Stimulated activated effector memory CD8-positive, alpha-beta T cell treated with anti-CD3 and anti-CD28 coated beads, Interleukin-12 subunit alpha, Interleukin-12 subunit beta, amount 100 ng/mL, for 72 hours (primary cell): Measurements from ENCODE around the gene MSH3.
"Not testable (repeated sequence)": the region's sequence is repeated elsewhere in the genome, so short reads cannot be mapped to it uniquely, and the experiment has no call there.

Source experiments
- ATAC-seq: fragments of 150-1000 bp; cut with Tn5 transposase; 2 replicates; pipeline ENCODE4 v1.10.0; 2021
- DNase-seq, 2 donors: peaks; one replicate each; pipeline ENCODE4 v3.0.0; 2021 to 2022; ENCODE audit warnings: low spot score in 2 of 2
- H3K27ac Mint-ChIP-seq: one replicate; pipeline ENCODE4 v1.8.0; 2022; ENCODE audit warnings: mild to moderate bottlenecking, mixed read lengths
- H3K36me3 Mint-ChIP-seq: one replicate; pipeline ENCODE4 v1.8.0; 2022; ENCODE audit warnings: mild to moderate bottlenecking, mixed read lengths
- H3K4me1 Mint-ChIP-seq: one replicate; pipeline ENCODE4 v1.8.0; 2022; ENCODE audit warnings: mixed read lengths
- H3K4me3 Mint-ChIP-seq: one replicate; pipeline ENCODE4 v1.8.0; 2022; ENCODE audit warnings: mild to moderate bottlenecking, mixed read lengths
- H3K9me3 Mint-ChIP-seq: one replicate; pipeline ENCODE4 v1.8.0; 2022; ENCODE audit warnings: mixed read lengths

Gene MSH3

DNA sequence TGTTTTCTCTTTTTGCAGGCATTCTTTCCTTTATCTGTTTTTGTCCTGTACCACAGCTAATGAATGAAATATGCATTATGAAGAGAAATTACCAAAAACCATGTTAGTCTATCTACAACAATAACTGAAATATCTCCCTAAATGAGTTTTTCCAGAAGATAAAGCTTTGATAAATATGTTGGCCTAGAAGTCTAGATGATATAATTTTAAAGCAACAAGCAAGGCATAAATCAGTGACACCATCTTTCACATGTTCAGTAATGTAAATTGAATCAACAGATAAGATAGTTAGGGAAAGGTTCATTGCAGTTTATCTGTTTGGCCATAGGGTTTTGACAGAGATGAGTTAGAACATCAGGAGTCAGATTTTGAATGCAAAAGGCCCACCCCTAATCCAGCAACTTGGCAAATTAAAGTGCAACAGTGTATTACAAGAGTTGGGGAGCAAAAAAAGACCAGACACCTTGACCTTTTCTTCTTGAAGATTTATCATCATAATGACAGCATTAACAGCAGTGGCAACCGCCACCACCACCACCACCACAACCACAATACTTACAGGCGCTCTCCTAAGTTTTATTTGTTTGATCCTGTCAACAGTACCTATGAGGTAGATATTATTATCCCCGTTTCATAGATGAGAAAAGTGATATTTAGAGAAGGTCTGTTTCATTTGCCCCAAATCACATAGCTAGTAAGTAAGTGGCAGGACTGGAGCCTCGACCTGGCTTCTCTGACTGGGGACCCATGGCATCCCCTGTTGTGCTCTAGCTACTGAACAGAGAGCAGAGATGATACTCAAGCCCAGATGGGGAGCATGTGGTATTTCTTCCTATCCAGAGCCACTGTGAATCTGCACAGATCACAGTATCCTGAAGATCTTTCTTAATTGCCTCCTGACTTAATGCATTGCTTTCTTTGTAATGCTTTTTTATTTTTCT, 123.2 kb downstream of the MSH3 start:
- DNase-seq (no peak), ATAC-seq (peak; percentile 54)
- H3K4me3 Mint-ChIP-seq = no peak overlapping the region
- H3K9me3 Mint-ChIP-seq = no peaks in the 10 kb centered on the region
- peaks cover 14% of the 10 kb centered on the region for H3K4me1 Mint-ChIP-seq
- H3K27ac Mint-ChIP-seq = peak overlapping the region; percentile 46
- H3K36me3 Mint-ChIP-seq = peaks cover 32% of the 10 kb centered on the region

DNA sequence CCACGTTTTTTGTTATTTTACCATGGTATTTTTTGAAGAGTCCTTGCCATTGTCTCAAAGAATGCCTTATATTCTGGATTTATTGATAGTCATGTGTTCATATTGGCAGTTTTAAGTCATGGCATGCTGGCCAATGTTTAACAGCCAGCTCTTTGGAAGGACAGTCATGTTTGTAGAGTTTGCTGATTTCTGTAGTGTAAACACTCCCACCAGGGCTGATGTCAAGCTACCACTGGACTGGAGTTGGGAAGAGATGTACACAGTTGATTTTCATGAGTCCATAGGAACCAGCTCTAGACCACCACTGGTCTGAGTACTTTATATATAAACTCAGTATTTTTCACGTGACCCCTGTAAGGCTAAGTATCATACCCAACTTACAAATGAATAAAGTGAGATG, 125.6 kb downstream of the MSH3 start:
- H3K27ac Mint-ChIP-seq = no peak overlapping the region
- no peak for DNase-seq
- peaks cover 32% of the 10 kb centered on the region for H3K36me3 Mint-ChIP-seq
- H3K4me1 Mint-ChIP-seq = peaks cover 14% of the 10 kb centered on the region
- no peaks in the 10 kb centered on the region for H3K9me3 Mint-ChIP-seq
- no peak for ATAC-seq
- no peak overlapping the region for H3K4me3 Mint-ChIP-seq

DNA sequence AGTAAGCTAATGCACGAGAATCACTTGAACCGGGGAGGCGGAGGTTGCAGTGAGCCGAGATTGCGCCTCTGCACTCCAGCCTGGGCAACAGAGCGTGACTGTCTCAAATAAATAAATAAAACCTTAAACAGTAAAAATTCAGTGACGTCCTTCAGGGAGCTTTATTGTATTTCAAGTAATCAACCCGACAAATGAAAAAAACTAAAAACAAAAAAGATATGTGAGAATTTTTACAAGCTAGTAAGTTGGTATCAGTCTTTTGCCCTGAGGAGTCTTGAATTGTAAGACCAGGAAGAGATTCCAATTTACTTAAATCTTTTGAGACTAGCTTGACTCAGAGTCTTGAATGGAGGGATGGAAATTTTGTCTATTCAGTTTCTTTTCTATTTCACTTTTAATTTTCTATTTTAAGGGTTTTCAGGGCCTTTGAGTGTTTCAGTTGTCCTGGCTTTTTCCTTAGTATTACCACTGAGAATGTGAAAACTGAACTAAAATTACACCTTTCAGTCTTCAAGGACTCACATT, 126.4 kb downstream of the MSH3 start:
- Mint-ChIP-seq H3K36me3 (peaks cover 32% of the 10 kb centered on the region), H3K9me3 (no peaks in the 10 kb centered on the region), H3K4me3 (no peak overlapping the region), H3K27ac (no peak overlapping the region), H3K4me1 (peaks cover 14% of the 10 kb centered on the region)
- ATAC-seq = no peak
- DNase-seq = no peak

DNA sequence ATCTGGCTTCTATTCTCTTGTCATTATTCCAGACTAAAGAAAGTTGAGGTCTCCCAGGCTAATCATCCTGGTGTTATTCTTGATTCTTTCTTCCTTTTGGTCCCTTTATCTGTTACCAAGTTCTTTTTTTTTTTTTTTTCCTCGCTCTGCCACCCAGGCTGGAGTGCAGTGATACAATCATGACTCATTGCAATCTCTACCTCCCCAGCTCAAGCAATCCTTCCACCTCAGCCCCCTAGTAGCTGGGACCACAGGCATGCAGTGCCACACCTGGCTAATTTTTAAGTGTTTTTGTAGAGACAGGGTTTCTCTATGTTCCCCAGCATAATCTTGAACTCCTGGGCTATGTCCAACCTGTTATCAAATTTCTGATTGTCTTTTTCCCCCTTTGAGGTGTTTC, 126.9 kb downstream of the MSH3 start:
- peak; percentile 39 for ATAC-seq
- Mint-ChIP-seq H3K4me1 (peaks cover 14% of the 10 kb centered on the region), H3K4me3 (no peak overlapping the region), H3K36me3 (peaks cover 32% of the 10 kb centered on the region), H3K9me3 (no peaks in the 10 kb centered on the region), H3K27ac (no peak overlapping the region)
- DNase-seq = no peak

DNA sequence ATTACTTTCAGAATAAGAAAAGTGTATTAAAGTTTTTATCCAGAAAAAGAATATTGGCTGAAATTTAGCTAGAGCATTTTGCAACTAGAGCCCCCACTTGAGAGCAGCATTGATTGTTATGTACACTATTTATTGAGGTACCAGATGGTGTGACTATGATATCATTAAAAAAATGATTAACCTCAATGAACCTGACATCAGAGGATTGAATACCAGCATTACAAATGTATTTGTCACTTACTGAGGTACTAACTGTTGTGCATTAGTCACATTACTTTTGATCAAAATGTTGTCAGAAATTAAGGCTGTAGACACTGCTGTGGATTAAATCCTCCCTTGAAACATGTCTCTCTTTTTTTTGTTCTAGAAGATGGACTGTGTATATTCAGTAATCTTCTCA, 128.2 kb downstream of the MSH3 start:
- peaks cover 29% of the 10 kb centered on the region for H3K36me3 Mint-ChIP-seq
- H3K4me3 Mint-ChIP-seq = no peak overlapping the region
- DNase-seq = no peak
- H3K27ac Mint-ChIP-seq = no peak overlapping the region
- H3K9me3 Mint-ChIP-seq = no peaks in the 10 kb centered on the region
- ATAC-seq = no peak
- H3K4me1 Mint-ChIP-seq = peaks cover 8% of the 10 kb centered on the region

DNA sequence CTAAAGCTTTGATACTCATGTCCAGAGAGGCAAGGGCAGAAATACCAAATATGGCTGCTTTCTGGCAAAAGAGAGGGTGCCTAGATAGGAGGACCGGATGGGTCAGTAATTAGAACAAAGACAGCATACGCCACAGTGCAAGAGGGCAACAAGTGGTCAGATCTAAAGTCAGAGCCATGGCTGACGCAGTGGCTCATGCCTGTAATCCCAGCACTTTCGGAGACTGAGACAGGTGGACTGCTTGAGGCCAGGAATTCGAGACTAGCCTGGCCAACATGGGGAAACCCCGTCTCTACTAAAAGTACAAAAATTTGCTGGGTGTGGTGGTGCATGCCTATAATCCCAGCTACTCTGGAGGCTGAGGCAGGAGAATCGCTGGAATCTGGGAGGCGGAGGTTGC, 129.3 kb downstream of the MSH3 start:
- H3K4me1 Mint-ChIP-seq, H3K27ac Mint-ChIP-seq, DNase-seq, ATAC-seq, H3K9me3 Mint-ChIP-seq, H3K4me3 Mint-ChIP-seq: not testable (repeated sequence)
- peaks cover 29% of the 10 kb centered on the region for H3K36me3 Mint-ChIP-seq

DNA sequence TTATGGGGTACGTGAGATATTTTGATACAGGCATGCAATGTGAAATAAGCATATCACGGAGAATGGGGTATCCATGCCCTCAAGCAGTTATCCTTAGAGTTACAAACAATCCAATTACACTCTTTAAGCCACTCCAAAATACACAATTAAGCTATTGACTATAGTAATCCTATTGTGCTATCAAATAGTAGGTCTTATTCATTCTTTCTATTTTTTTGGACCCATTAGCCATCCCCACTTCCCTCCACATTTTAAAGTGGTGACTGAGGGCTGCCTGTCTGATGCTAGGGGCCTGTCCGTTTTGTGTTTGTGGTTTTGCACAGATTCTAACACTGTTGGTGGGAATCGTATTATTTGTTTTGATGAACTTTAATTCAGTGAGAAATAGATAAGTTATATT, 130.0 kb downstream of the MSH3 start:
- Mint-ChIP-seq H3K9me3 (no peaks in the 10 kb centered on the region), H3K4me3 (no peak overlapping the region), H3K36me3 (peaks cover 29% of the 10 kb centered on the region), H3K4me1 (peaks cover 3% of the 10 kb centered on the region), H3K27ac (no peak overlapping the region)
- DNase-seq (no peak), ATAC-seq (no peak)

DNA sequence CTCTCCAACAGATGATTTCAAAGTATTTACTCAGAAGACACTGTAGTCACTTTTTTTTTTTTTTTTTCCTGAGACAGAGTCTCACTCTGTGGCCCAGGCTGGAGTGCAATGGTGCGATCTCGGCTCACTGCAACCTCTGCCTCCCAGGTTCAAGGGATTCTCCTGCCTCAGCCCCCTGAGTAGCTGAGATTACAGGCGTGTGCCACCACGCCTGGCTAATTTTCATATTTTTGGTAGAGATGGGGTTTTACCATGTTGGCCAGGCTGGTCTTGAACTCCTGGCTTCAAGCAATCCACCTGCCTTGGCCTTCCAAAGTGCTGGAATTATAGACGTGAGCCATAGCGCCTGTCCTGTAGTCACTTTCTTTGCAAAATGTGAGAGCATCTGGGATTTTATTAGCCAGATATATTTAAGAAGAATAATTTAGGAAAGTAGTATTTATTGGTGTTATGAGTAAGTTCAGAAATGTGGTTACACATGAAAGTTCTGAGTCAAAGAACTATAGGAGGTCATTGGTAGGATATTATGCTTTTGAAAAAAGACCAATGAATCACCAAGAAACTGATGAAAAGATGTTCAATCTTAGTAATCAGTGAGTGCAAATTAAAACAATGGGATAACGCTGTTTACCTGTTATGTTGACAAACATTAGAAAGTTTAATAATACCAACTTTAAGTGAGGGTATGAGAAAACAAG, 135.0 kb downstream of the MSH3 start:
- H3K27ac Mint-ChIP-seq, DNase-seq, H3K4me3 Mint-ChIP-seq, H3K4me1 Mint-ChIP-seq, H3K9me3 Mint-ChIP-seq: not testable (repeated sequence)
- peaks cover 43% of the 10 kb centered on the region for H3K36me3 Mint-ChIP-seq
- ATAC-seq = peak; percentile 96

DNA sequence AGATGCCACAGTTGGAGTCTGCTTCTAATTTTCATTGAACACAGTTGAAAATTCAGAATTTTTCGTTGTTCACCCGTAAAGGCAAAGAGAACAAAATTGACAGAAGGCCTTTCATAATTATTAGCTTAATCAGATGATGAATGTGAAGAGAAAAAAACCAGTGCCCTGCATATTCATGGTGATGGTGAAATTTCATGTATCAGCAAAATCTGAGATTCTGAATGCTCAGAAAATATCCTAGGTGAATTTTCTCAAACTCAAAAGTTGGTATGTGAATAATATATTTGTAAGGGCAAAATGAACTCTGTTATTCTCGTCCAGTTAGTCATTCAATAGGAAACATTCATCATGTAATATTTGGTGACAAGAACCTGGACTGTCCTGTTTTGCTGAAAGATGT, 136.2 kb downstream of the MSH3 start:
- Mint-ChIP-seq H3K4me3 (no peak overlapping the region), H3K36me3 (peaks cover 43% of the 10 kb centered on the region), H3K9me3 (no peaks in the 10 kb centered on the region), H3K4me1 (peaks cover 5% of the 10 kb centered on the region), H3K27ac (no peak overlapping the region)
- ATAC-seq = no peak
- DNase-seq = no peak

DNA sequence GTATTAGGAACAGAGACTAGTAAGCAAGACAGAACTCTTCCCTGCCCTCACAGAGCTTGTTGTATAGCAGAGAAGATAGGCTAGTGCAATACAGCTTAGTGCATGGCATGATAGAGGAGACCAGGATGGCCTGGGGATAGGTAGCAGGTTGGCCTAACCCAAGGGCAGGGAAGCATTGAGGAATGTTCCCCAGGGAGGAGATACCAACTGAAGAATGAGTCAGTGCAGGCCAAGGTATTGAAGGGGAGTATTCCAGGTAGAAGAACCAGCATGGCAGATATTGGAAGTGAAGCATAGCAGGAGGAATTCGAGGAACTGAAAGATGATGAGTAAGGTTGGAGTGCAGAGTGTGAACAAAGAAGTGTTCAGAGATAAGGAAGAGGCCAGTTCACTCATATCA, 138.9 kb downstream of the MSH3 start:
- no peak for ATAC-seq
- H3K4me3 Mint-ChIP-seq = no peak overlapping the region
- peaks cover 5% of the 10 kb centered on the region for H3K4me1 Mint-ChIP-seq
- no peak for DNase-seq
- peaks cover 37% of the 10 kb centered on the region for H3K36me3 Mint-ChIP-seq
- H3K9me3 Mint-ChIP-seq = no peaks in the 10 kb centered on the region
- H3K27ac Mint-ChIP-seq = no peak overlapping the region

DNA sequence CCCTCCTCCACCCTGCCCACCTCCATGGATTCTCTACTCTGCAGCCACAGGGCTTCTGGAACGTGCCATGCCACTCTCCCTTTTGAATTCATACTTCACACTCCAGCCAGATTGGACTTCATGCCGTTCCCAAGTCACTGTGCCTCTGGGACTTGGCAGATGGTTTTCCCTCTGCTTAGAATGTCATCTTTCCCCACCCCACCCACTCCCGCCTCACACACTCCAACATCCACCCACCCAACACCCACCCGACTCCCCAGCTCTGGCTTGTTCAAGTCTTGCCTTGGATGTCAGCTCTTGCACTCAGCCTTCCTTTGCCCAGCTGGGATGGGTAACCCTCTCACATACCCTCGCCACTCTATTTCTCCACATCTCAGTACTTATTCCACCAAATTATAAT, 142.4 kb downstream of the MSH3 start:
- H3K9me3 Mint-ChIP-seq = no peaks in the 10 kb centered on the region
- H3K4me1 Mint-ChIP-seq = peaks cover 6% of the 10 kb centered on the region
- DNase-seq (no peak), ATAC-seq (no peak)
- H3K4me3 Mint-ChIP-seq = no peak overlapping the region
- peaks cover 15% of the 10 kb centered on the region for H3K36me3 Mint-ChIP-seq
- no peak overlapping the region for H3K27ac Mint-ChIP-seq

DNA sequence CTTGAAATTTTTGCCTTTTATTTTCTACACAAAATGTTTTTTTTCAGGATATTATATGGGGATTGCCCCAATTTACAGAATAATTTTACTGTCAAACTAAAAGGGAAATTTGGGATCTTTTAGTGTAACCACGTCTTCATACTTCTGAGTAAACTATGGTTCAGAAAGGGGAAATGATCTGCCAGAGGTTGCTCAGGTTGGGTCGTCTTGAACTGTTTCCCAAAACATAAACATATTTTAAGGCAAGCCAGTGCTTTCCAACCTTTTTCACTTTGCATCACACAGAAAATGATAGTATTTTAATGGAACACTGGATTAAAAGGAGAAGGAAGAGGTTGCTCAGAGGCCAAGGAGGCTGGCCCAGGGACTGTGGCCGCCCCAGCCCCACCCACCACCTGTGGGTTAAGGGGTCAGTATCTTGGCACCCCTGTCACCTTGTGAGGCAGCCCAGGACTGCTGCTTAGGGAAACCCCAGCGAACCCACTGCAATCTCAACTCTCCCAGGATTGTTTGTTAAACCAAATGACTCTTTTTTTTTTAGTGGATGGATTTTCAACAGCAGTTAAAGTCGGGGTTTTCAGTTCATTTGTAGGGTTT, 143.1 kb downstream of the MSH3 start:
- ATAC-seq (no peak), DNase-seq (no peak)
- H3K4me1 Mint-ChIP-seq = peaks cover 6% of the 10 kb centered on the region
- H3K9me3 Mint-ChIP-seq = peaks cover under 1% of the 10 kb centered on the region
- no peak overlapping the region for H3K4me3 Mint-ChIP-seq
- no peak overlapping the region for H3K27ac Mint-ChIP-seq
- peaks cover 8% of the 10 kb centered on the region for H3K36me3 Mint-ChIP-seq

DNA sequence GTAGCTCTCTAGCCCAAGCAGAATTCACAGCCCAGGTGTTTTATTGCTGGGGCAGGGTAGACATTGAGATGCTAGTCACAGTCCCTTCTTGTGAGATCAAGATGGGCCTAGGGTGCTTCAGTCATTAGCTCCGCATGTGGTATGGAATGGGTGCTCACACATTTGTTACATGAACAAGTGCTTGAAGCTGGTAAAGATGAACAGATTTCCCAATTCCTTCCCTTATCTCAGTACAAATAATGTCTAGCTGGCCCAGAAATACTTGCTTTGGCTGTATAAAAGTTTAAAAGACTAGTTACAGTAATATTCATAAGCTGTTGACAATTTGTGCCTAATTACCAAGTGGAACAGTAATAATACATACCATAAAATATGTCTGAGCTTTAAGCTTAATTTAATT, 143.7 kb downstream of the MSH3 start:
- Mint-ChIP-seq H3K4me1 (peaks cover 6% of the 10 kb centered on the region), H3K36me3 (peaks cover 6% of the 10 kb centered on the region), H3K4me3 (no peak overlapping the region), H3K27ac (no peak overlapping the region), H3K9me3 (peaks cover 5% of the 10 kb centered on the region)
- no peak for DNase-seq
- ATAC-seq = no peak

DNA sequence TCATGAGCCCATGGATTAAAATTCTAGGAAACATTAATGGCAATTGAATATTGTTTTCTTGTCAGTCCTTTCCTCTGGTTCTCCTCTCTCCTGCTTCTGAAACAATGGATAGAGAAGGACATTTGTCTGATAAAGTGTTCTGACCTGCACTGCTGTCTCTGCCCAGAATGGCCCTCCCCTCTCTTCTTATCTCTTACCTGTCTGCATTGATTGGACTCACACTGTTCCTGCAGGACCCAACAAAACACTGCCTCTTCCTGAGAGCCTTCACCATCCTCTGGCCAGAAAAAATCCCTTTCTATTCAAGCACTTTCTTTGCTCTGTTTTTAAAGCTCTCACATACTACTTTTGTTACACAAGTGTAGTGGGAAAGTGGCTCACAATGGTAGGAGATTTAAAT, 144.2 kb downstream of the MSH3 start:
- Mint-ChIP-seq H3K27ac (peak overlapping the region; percentile 20), H3K36me3 (peaks cover 6% of the 10 kb centered on the region)
- no peak for ATAC-seq

DNA sequence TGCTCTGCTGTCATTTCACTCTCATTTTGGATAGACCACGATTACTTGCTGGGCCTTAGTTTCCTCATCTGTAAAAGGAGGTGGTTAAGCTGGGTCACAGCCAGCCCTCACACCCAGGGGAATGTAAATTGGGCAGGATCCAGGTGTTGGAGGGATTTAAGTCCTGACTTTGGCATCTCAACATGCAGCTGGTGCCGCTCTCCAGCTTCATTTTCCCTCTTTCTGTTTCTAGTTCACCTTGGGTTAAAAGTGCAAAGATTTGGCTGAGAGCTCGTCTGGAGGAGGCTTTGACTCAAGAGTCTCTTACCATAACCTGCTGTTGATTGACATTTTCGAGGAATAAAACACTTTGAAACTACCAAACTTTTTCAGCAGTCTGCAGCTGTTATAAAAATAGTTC, 144.6 kb downstream of the MSH3 start:
- Mint-ChIP-seq H3K4me3 (no peak overlapping the region), H3K36me3 (peaks cover 6% of the 10 kb centered on the region), H3K4me1 (peaks cover 6% of the 10 kb centered on the region), H3K27ac (peak overlapping the region; percentile 20), H3K9me3 (peaks cover 5% of the 10 kb centered on the region)
- ATAC-seq (no peak), DNase-seq (no peak)

More for the DNA sequence above, 144.2 kb downstream of the MSH3 start:
- Mint-ChIP-seq H3K4me3 (no peak overlapping the region), H3K9me3 (peaks cover 5% of the 10 kb centered on the region), H3K4me1 (peaks cover 6% of the 10 kb centered on the region)
- no peak for DNase-seq
